Subcutaneous abdominal adipose tissue (tissue), 5 donors: Measurements from ENCODE around the gene TSBP1.

Experiments
- H3K27ac ChIP-seq: one replicate; pipeline ENCODE4 v1.7.0; 2013; ENCODE audit warnings: low read depth, mild to moderate bottlenecking, inconsistent platforms, low read length, moderate library complexity
- H3K27me3 ChIP-seq, 5 donors: one replicate each; pipeline ENCODE4 v1.7.0; 2013; ENCODE audit warnings: low read length in 5 of 5, inconsistent platforms in 1 of 5; ENCODE audit not compliant: control insufficient read depth in 5 of 5, insufficient read depth in 4 of 5
- H3K36me3 ChIP-seq, 5 donors: one replicate each; pipeline ENCODE4 v1.7.0; 2013; ENCODE audit warnings: low read length in 5 of 5; ENCODE audit not compliant: control insufficient read depth in 5 of 5, insufficient read depth in 5 of 5
- H3K4me1 ChIP-seq, 5 donors: one replicate each; pipeline ENCODE4 v1.7.0; 2013; ENCODE audit warnings: low read length in 5 of 5, mild to moderate bottlenecking in 3 of 5, moderate library complexity in 1 of 5; ENCODE audit not compliant: control insufficient read depth in 5 of 5, insufficient read depth in 5 of 5
- H3K4me3 ChIP-seq, 5 donors: one replicate each; pipeline ENCODE4 v1.7.0; 2013; ENCODE audit warnings: low read length in 5 of 5, low read depth in 1 of 5
- H3K9ac ChIP-seq, 5 donors: one replicate each; pipeline ENCODE4 v1.7.0; 2013; ENCODE audit warnings: low read length in 5 of 5, mild to moderate bottlenecking in 4 of 5, moderate library complexity in 3 of 5
- H3K9me3 ChIP-seq, 5 donors: one replicate each; pipeline ENCODE4 v1.7.0; 2013; ENCODE audit warnings: low read length in 5 of 5; ENCODE audit not compliant: control insufficient read depth in 5 of 5
- donor health status: healthy.
- donor health status: healthy.
- donor health status: healthy.
- donor health status: healthy.
- donor health status: healthy.

The TSBP1 gene

GRCh38 chr6:32255199-32256153 lies 116.2 kb downstream of the TSBP1 start:
- Histone ChIP-seq H3K4me1 (peaks cover 0 to 22% (median 9%) of the 10 kb centered on the region in 5 donors), H3K4me3 (peak overlapping the region; percentile 38 to 72 (median 61)), H3K27ac (peak overlapping the region; percentile 77), H3K9me3 (no peaks in the 10 kb centered on the region), H3K36me3 (no peaks in the 10 kb centered on the region), H3K9ac (peak overlapping the region in 3 of 5 donors; percentile 41 to 68 (median 65)), H3K27me3 (no peaks in the 10 kb centered on the region)

- Histone ChIP-seq H3K9ac (peak overlapping the region in 3 of 5 donors; percentile 41 to 68 (median 48)), H3K4me3 (peak overlapping the region; percentile 38 to 72 (median 57)), H3K27ac (peak overlapping the region; percentile 77), H3K36me3 (no peaks in the 10 kb centered on the region), H3K9me3 (no peaks in the 10 kb centered on the region), H3K4me1 (peaks cover 0 to 22% (median 9%) of the 10 kb centered on the region in 5 donors), H3K27me3 (no peaks in the 10 kb centered on the region)
These were observed 116.9 kb downstream of the TSBP1 start for GRCh38 chr6:32254761-32255198.

- H3K27me3 ChIP-seq = no peaks in the 10 kb centered on the region
- peaks cover 0 to 22% (median 9%) of the 10 kb centered on the region in 5 donors for H3K4me1 ChIP-seq
- H3K4me3 ChIP-seq = no peak overlapping the region
- H3K9ac ChIP-seq = no peak overlapping the region
- peaks cover 0 to 3% (median 0%) of the 10 kb centered on the region in 5 donors for H3K9me3 ChIP-seq
- H3K36me3 ChIP-seq = no peaks in the 10 kb centered on the region
- H3K27ac ChIP-seq = no peak overlapping the region
These were observed 119.2 kb downstream of the TSBP1 start for GRCh38 chr6:32252331-32253009.

DNA sequence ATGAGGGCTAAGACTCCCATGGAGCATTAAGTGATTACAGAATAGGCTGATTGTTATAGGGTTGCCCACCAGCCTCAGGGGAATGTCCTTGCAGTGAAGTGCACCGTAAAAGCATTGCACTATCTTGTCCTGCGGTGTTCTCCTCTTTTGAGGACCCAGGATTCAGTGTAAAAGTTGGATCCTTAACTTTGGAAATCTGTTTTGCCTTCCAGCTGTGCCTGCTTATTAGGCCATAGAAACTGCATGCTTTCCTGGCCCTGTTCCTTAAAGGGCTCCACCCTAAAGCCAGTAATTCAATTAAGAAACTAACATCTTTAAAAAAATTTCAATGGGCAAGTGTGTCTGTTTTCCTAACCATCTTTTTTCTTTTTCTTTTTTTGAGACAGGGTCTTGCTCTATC lies 122.4 kb downstream of the TSBP1 start:
- Histone ChIP-seq H3K4me1 (peaks cover under 1 to 18% (median 5%) of the 10 kb centered on the region in 5 donors), H3K9me3 (peaks cover 0 to 3% (median 0%) of the 10 kb centered on the region in 5 donors), H3K9ac (no peak overlapping the region), H3K36me3 (no peaks in the 10 kb centered on the region), H3K27ac (no peak overlapping the region), H3K4me3 (no peak overlapping the region), H3K27me3 (no peaks in the 10 kb centered on the region)

DNA sequence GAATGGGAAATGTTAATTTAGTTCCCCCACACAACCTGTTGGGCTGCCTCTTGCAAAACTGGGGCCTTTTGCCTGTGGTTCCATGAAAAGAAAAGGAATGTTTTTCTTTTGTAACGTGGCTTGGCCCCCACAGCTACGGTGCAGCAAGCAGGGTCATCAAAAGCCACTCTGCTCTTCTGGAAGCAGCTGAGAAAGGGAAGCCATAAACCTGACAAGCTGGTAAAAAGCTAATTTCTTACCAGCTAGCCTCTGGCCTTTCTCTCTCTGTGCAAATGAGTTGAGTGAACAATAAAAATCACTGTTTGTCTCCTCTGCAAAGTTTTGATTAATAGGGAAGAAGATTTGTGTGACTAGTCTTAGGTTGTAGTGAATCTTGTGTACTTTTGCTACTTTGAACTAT lies 124.3 kb downstream of the TSBP1 start:
- no peak overlapping the region for H3K9ac ChIP-seq
- H3K4me3 ChIP-seq = no peak overlapping the region
- no peak overlapping the region for H3K27ac ChIP-seq
- H3K36me3 ChIP-seq = no peaks in the 10 kb centered on the region
- peaks cover 0 to 5% (median 0%) of the 10 kb centered on the region in 5 donors for H3K27me3 ChIP-seq
- peaks cover 2 to 20% (median 5%) of the 10 kb centered on the region in 5 donors for H3K4me1 ChIP-seq
- H3K9me3 ChIP-seq = peaks cover 0 to 3% (median 0%) of the 10 kb centered on the region in 5 donors

GRCh38 chr6:32244946-32245398 lies 126.7 kb downstream of the TSBP1 start:
- Histone ChIP-seq H3K36me3 (no peaks in the 10 kb centered on the region), H3K27me3 (peaks cover 0 to 5% (median 0%) of the 10 kb centered on the region in 5 donors), H3K27ac (peak overlapping the region; percentile 54), H3K9me3 (peaks cover 0 to 3% (median 0%) of the 10 kb centered on the region in 5 donors), H3K4me1 (peaks cover 2 to 19% (median 5%) of the 10 kb centered on the region in 5 donors), H3K4me3 (peak overlapping the region in 2 of 5 donors; percentile 41 to 54), H3K9ac (peak overlapping the region in 2 of 5 donors; percentile 22 to 35)

DNA sequence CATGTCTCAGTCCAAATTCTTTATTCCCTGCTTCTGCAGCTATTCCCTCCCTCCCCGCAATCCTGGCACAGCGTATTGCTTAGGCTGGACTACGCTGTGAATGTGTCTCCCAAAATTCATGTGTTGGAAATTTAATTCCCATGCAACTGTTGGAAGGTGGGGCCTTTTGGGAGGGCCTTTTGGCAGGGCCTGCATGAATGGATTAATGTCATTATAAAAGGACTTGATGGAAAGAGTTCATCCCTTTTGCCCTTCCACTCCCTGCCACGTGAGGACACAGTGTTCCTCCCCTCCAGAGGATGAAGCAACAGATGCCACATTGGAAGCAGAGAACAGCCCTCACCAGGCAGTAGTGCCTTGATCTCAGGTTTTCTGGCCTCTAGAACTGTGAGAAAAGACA lies 127.4 kb downstream of the TSBP1 start:
- Histone ChIP-seq H3K9ac (no peak overlapping the region), H3K4me3 (peak overlapping the region in 1 of 5 donors; percentile 13), H3K27ac (no peak overlapping the region), H3K9me3 (peaks cover 0 to 3% (median 0%) of the 10 kb centered on the region in 5 donors), H3K4me1 (peaks cover 2 to 19% (median 5%) of the 10 kb centered on the region in 5 donors), H3K27me3 (peaks cover 0 to 5% (median 0%) of the 10 kb centered on the region in 5 donors), H3K36me3 (no peaks in the 10 kb centered on the region)
